ENCODE data around the gene TFF3. TPM values are rescaled to one million over a fixed set of nuclear protein-coding genes. Genes with fewer than 3 reads are reported as not detected.
"Not testable (repeated sequence)": the region's sequence is repeated elsewhere in the genome, so short reads cannot be mapped to it uniquely, and the experiment has no call there.

The TFF3 gene
- total RNA-seq, 1 donor from 2014 or later = 46.1 TPM

DNA sequence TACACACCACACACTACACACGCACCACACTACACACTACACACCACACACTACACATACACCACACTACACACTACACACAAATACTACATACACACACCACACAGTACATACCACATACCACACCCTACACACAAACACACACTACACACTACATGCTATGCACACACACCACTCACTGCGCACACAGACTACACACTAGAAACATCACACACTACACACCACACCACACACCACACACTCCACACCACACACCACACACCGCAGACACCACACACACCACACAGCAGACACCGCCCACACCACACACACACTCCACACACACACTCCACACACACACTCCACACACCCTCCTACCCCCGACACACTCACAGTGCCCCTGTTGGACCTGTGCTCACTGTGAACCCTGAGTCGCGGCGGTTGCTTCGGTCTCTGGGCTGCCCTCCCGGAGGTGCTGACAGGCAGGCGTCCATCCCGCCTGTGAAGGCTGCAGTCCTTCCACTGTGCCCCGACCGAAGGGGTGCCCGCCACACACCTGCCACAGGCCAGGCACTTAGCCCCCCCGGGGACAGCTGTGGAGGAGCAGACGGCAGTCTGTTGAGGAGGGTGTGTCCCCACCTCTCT, 21.4 kb downstream of the TFF3 start:
- Mint-ChIP-seq H3K4me1 (ENCODE audit: unreplicated experiment) (peaks cover under 1% of the 10 kb centered on the region), H3K9me3 (ENCODE audit: unreplicated experiment) (no peaks in the 10 kb centered on the region)
- no peak for DNase-seq (ENCODE audit: extremely low spot score, unreplicated experiment)

DNA sequence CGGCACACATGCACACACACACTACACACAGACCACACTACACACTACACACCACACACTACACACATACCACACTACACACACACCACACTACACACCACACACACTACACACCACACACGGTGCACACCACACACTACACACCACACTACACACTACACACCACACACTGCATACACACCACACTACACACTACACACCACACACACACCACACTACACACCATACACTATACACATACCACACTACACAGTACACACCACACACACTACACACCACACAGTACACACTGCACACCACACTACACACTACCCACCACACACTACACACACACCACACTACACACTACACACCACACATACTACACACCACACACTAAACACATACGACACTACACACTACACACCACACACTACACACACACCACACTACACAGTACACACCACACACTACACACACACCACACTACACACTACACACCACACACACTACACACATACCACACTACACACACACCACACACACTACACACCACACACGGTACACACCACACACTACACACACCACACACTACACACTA, 22.6 kb downstream of the TFF3 start:
- not testable (repeated sequence) for H3K36me3 Mint-ChIP-seq (ENCODE audit: unreplicated experiment); DNase-seq (ENCODE audit: extremely low spot score, unreplicated experiment); H3K4me1 Mint-ChIP-seq (ENCODE audit: unreplicated experiment); H3K9me3 Mint-ChIP-seq (ENCODE audit: unreplicated experiment); H3K4me3 Mint-ChIP-seq (ENCODE audit: unreplicated experiment); H3K27ac Mint-ChIP-seq (ENCODE audit: unreplicated experiment)
- peaks cover 23% of the 10 kb centered on the region for H3K27me3 Mint-ChIP-seq (ENCODE audit: unreplicated experiment)

More for the DNA sequence above, 21.4 kb downstream of the TFF3 start:
- H3K36me3 Mint-ChIP-seq (ENCODE audit: unreplicated experiment) = peaks cover 8% of the 10 kb centered on the region
- H3K27ac Mint-ChIP-seq (ENCODE audit: unreplicated experiment) = no peak overlapping the region
- TF ChIP-seq, protein P1, sequence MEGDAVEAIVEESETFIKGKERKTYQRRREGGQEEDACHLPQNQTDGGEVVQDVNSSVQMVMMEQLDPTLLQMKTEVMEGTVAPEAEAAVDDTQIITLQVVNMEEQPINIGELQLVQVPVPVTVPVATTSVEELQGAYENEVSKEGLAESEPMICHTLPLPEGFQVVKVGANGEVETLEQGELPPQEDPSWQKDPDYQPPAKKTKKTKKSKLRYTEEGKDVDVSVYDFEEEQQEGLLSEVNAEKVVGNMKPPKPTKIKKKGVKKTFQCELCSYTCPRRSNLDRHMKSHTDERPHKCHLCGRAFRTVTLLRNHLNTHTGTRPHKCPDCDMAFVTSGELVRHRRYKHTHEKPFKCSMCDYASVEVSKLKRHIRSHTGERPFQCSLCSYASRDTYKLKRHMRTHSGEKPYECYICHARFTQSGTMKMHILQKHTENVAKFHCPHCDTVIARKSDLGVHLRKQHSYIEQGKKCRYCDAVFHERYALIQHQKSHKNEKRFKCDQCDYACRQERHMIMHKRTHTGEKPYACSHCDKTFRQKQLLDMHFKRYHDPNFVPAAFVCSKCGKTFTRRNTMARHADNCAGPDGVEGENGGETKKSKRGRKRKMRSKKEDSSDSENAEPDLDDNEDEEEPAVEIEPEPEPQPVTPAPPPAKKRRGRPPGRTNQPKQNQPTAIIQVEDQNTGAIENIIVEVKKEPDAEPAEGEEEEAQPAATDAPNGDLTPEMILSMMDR (IDR thresholded peaks at IDR 0.05) = no peak
- no peak overlapping the region for H3K4me3 Mint-ChIP-seq (ENCODE audit: unreplicated experiment)
- peaks cover 34% of the 10 kb centered on the region for H3K27me3 Mint-ChIP-seq (ENCODE audit: unreplicated experiment)

DNA sequence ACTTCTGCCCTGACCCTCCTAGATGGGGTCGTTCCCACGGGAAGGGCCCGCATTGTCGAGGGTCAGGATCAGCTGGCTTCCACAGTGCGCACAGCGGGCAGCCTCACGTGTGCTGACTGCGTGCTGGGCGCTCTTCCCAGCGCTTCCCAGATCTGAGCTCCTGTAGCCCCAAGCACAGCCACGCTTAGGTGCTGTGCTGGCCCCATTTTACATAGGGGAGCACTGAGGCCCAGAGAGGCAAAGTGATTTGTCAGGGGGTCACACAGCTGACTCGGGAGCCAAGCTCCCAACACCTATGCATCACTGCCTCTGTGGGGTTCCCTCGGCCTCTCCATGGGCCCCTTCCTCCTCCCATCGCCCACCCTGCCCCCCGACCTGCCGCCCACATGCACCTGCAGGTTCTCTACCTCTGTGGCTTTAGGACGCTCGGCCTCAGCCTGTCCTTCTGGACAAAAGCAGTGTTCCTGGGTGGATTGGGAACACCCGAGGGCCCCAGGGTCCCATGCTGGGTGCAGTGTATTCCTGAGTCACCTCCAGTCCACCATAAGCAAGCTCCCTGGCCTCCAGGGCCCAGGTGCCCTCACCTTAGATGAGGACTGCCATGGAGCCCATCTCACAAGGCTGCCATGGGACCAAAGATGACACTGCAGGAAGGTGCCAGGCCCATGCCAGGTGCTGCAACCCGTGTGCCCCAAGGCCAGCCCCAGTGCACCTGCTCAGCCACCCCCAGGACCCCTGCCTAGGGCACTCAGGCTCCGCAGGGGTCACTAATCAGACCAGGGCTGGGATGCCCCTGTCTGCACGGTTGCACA, 23.3 kb downstream of the TFF3 start:
- TF ChIP-seq, protein P1 (IDR thresholded peaks at IDR 0.05) = no peak
- peaks cover 8% of the 10 kb centered on the region for H3K36me3 Mint-ChIP-seq (ENCODE audit: unreplicated experiment)

DNA sequence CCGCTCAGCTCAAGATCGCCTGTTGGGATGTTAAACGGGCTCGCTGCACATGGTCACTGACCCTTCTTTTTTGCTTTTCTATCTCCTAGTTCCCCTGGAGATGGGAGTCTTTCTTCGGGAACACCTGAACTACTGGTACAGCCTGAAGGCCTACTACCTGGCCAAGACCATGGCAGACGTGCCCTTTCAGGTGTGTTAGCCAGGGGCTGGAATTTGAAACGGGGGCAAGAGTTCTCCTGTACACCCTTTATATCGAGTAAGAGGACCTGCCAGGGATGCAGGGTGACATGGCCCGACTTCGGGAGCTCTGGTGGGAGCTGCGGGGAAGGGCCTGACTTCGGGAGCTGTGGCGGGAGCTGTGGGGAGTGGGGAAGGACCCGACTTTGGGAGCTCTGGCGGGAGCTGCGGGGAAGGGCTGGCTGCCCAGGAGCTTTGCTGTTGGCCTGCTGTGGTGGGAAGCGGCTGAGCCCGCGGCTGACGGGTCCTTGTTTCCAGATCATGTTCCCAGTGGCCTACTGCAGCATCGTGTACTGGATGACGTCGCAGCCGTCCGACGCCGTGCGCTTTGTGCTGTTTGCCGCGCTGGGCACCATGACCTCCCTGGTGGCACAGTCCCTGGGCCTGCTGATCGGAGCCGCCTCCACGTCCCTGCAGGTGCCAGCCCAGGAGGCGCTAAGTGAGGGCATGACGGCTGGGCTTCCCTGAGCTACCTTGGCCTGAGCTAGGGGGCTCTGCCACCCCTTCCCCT, 24.0 kb downstream of the TFF3 start:
- TF ChIP-seq, protein P1 (IDR thresholded peaks at IDR 0.05) = no peak
- Mint-ChIP-seq H3K4me3 (ENCODE audit: unreplicated experiment) (no peak overlapping the region), H3K27ac (ENCODE audit: unreplicated experiment) (no peak overlapping the region), H3K36me3 (ENCODE audit: unreplicated experiment) (peaks cover 8% of the 10 kb centered on the region), H3K27me3 (ENCODE audit: unreplicated experiment) (peaks cover 16% of the 10 kb centered on the region), H3K9me3 (ENCODE audit: unreplicated experiment) (no peaks in the 10 kb centered on the region), H3K4me1 (ENCODE audit: unreplicated experiment) (peaks cover 5% of the 10 kb centered on the region)
- DNase-seq (ENCODE audit: extremely low spot score, unreplicated experiment) = no peak

More for the DNA sequence above, 23.3 kb downstream of the TFF3 start:
- Mint-ChIP-seq H3K4me3 (ENCODE audit: unreplicated experiment) (no peak overlapping the region), H3K27ac (ENCODE audit: unreplicated experiment) (no peak overlapping the region), H3K9me3 (ENCODE audit: unreplicated experiment) (no peaks in the 10 kb centered on the region), H3K27me3 (ENCODE audit: unreplicated experiment) (peaks cover 17% of the 10 kb centered on the region), H3K4me1 (ENCODE audit: unreplicated experiment) (peaks cover 5% of the 10 kb centered on the region)
- DNase-seq (ENCODE audit: extremely low spot score, unreplicated experiment) = no peak

DNA sequence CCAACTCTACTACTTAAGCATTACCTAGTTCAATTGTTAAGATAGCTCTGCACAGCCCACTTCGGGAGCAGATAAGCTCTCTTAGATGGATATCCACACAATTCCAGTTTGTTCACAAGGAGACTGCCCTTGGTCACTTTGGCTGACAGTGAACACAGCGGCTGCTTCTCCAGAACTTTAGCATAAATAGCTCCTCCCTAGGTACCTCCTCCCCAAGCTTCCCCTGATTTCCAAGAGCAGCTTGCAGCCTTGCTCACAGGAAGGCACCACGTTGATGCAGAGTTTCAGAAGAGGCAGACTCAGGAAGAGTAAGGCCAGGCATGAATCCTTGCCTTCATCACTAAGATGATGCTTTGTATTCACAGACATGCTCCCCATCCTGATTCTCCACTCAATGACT, 24.7 kb downstream of the TFF3 start:
- TF ChIP-seq, protein P1 (IDR thresholded peaks at IDR 0.05) = no peak
- H3K36me3 Mint-ChIP-seq (ENCODE audit: unreplicated experiment) = peaks cover 3% of the 10 kb centered on the region
- peaks cover 14% of the 10 kb centered on the region for H3K27me3 Mint-ChIP-seq (ENCODE audit: unreplicated experiment)
- H3K4me3 Mint-ChIP-seq (ENCODE audit: unreplicated experiment) = no peak overlapping the region
- no peak overlapping the region for H3K27ac Mint-ChIP-seq (ENCODE audit: unreplicated experiment)
- DNase-seq (ENCODE audit: extremely low spot score, unreplicated experiment) = no peak
- no peaks in the 10 kb centered on the region for H3K9me3 Mint-ChIP-seq (ENCODE audit: unreplicated experiment)
- peaks cover 5% of the 10 kb centered on the region for H3K4me1 Mint-ChIP-seq (ENCODE audit: unreplicated experiment)
